ENCODE data around the gene PIK3R3. TPM values are rescaled to one million over a fixed set of nuclear protein-coding genes. Genes with fewer than 3 reads are reported as not detected.

The PIK3R3 gene
- 12.1 TPM for polyA plus RNA-seq (2013, experiment 1 of 2)
- polyA plus RNA-seq (2013, experiment 2 of 2): 14.5 TPM

- WGBS: under 1% methylated on average over 55 of the region's 55 CpGs
- Histone ChIP-seq H3K27ac (ENCODE audit: low read depth, low read length) (peak within 1 kb of the TSS; percentile 97), H3K27me3 (ENCODE audit: insufficient read depth, low read length) (peaks cover 13% of the 10 kb centered on the region), H3K36me3 (ENCODE audit: insufficient read depth, low read length) (no peaks in the 10 kb centered on the region), H3K9me3 (ENCODE audit: insufficient read depth, low read depth, low read length) (no peaks in the 10 kb centered on the region), H3K4me3 (ENCODE audit: low read length) (peak within 1 kb of the TSS; percentile 68), H3K4me1 (ENCODE audit: insufficient read depth, low read length) (peaks cover 16% of the 10 kb centered on the region), H3K9ac (ENCODE audit: low read depth, low read length) (peak within 1 kb of the TSS; percentile 94)
Measured at GRCh38 chr1:46132529-46133180, at the start of gene PIK3R3. PIK3R3 (minus strand) TSS chr1:46132629; CDS start chr1:46131952, 677 bp downstream.

DNA sequence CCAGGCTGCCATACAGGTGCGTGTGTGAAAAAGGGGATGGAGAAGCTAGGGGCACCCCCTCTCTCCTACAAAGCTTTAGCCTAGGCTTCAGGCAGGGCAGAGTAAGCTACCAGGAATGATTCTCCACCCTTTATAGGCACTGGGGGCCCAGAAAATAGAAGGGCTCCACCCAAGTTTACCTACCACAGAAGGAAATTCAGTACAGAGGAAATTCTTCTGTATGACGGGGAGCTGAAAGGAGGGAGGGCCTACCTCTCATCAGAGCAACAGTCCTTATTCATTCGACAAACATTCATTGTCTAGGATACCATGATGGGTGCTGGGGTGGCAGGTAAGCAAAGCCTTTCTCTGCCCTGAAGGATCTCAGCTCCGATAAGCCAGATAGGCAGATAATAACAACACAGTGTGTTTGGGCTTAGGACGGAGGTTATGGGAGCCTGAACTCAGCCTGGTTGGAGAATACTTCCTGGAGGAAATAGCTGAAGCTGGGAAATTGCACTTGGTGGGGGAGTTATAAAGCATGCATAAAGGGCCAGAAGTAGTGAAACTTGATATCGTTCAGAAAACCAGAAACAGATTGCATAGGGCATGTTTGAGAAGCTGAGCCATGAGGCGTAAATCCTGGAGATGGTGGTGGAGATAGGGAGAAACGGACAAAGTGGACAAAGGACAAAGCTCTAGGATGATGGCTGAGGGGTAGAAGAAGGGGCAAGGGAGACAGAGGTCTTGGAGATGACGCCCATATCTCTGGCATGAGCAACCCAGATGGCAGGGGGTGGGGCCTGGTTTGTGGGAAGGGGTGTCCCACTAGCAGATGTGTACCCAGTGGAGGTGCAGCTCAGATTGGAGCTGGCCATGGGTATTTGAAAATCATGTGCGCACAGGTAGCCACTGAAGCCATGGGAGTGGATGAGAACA lies 49.2 kb upstream of the PIK3R3 start:
- Histone ChIP-seq H3K9me3 (ENCODE audit: insufficient read depth, low read depth, low read length) (no peaks in the 10 kb centered on the region), H3K4me3 (ENCODE audit: low read length) (no peak overlapping the region), H3K27me3 (ENCODE audit: insufficient read depth, low read length) (no peaks in the 10 kb centered on the region; the same call in 1 of the 2 replicates), H3K27ac (ENCODE audit: low read depth, low read length) (no peak overlapping the region), H3K36me3 (ENCODE audit: insufficient read depth, low read length) (no peaks in the 10 kb centered on the region), H3K4me1 (ENCODE audit: insufficient read depth, low read length) (peaks cover 8% of the 10 kb centered on the region; the same call in 1 of the 2 replicates), H3K9ac (ENCODE audit: low read depth, low read length) (no peak overlapping the region)
- 83% methylated on average over 10 of the region's 10 CpGs for WGBS

GRCh38 chr1:46180082-46180616 lies 47.7 kb upstream of the PIK3R3 start:
- H3K9ac ChIP-seq (ENCODE audit: low read depth, low read length): no peak overlapping the region
- no peaks in the 10 kb centered on the region for H3K36me3 ChIP-seq (ENCODE audit: insufficient read depth, low read length)
- WGBS: 59% methylated on average over 12 of the region's 12 CpGs
- H3K4me3 ChIP-seq (ENCODE audit: low read length): no peak overlapping the region
- H3K9me3 ChIP-seq (ENCODE audit: insufficient read depth, low read depth, low read length): no peaks in the 10 kb centered on the region
- no peaks in the 10 kb centered on the region; the same call in 1 of the 2 replicates for H3K27me3 ChIP-seq (ENCODE audit: insufficient read depth, low read length)
- H3K4me1 ChIP-seq (ENCODE audit: insufficient read depth, low read length): peaks cover 10% of the 10 kb centered on the region
- H3K27ac ChIP-seq (ENCODE audit: low read depth, low read length): no peak overlapping the region

DNA sequence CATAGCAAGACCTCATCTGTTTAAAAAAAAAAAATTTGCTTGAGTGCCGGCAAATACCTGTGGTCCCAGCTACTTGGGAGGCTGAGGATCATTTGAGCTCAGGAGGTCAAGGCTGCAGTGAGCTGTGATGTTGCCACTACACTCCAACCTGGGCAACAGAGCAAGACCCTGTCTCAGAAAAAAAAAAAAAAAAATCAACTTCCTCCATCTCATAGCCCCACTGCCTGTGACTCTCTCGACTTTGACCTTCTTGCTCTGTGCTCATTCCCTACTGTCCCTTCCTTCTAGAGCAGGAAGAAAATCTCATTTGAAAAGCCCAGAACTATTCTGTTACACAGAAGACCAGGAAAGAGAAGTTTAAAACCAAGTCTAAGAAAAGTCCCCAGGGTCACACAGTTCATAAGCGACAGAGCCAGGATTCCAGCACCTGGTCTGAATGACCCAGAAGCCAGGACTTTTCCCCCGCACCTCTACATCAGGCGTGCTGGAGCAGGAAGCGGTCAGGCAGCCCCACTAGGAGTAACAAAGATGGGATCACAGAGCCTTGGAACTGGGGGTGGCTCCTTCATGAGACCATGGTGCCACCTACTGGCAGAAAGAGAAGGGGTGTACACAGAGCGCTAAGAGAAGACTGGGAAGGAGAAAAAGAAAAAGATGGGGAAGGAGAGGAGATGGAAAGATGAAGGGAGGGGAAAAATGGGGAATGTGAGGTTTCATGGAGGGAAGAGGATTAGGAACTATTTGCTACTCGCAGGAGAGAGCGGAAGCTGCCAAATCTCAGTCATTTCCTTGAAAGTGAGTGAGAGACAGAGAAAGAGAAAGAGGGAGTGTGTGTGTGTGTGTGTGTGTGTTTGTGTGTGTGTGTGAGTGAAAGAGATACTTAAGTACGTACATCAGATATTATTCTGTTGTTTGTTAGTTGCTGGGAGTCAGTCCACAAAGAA lies 47.0 kb upstream of the PIK3R3 start:
- WGBS: 32% methylated on average over 10 of the region's 10 CpGs
- H3K4me1 ChIP-seq (ENCODE audit: insufficient read depth, low read length): peaks cover 16% of the 10 kb centered on the region
- H3K9ac ChIP-seq (ENCODE audit: low read depth, low read length): no peak overlapping the region
- H3K36me3 ChIP-seq (ENCODE audit: insufficient read depth, low read length): no peaks in the 10 kb centered on the region
- H3K4me3 ChIP-seq (ENCODE audit: low read length): no peak overlapping the region
- H3K9me3 ChIP-seq (ENCODE audit: insufficient read depth, low read depth, low read length): no peaks in the 10 kb centered on the region
- no peaks in the 10 kb centered on the region; the same call in 1 of the 2 replicates for H3K27me3 ChIP-seq (ENCODE audit: insufficient read depth, low read length)
- no peak overlapping the region for H3K27ac ChIP-seq (ENCODE audit: low read depth, low read length)

- no peaks in the 10 kb centered on the region; the same call in 1 of the 2 replicates for H3K27me3 ChIP-seq (ENCODE audit: insufficient read depth, low read length)
- 88% methylated on average over 13 of the region's 13 CpGs for WGBS
- H3K27ac ChIP-seq (ENCODE audit: low read depth, low read length): no peak within 1 kb of the TSS
- H3K4me3 ChIP-seq (ENCODE audit: low read length): no peak within 1 kb of the TSS
- no peaks in the 10 kb centered on the region for H3K36me3 ChIP-seq (ENCODE audit: insufficient read depth, low read length)
- H3K4me1 ChIP-seq (ENCODE audit: insufficient read depth, low read length): peaks cover 21% of the 10 kb centered on the region
- no peak within 1 kb of the TSS for H3K9ac ChIP-seq (ENCODE audit: low read depth, low read length)
- no peaks in the 10 kb centered on the region for H3K9me3 ChIP-seq (ENCODE audit: insufficient read depth, low read depth, low read length)
Measured at GRCh38 chr1:46176211-46176865, 43.9 kb upstream of the PIK3R3 start, which contains the start of gene P3R3URF. P3R3URF (minus strand) TSS chr1:46176488; CDS start chr1:46176471, 17 bp downstream.

GRCh38 chr1:46175243-46175642 lies 42.8 kb upstream of the PIK3R3 start:
- Histone ChIP-seq H3K4me1 (ENCODE audit: insufficient read depth, low read length) (peaks cover 21% of the 10 kb centered on the region), H3K4me3 (ENCODE audit: low read length) (no peak overlapping the region), H3K9me3 (ENCODE audit: insufficient read depth, low read depth, low read length) (no peaks in the 10 kb centered on the region), H3K27ac (ENCODE audit: low read depth, low read length) (no peak overlapping the region), H3K9ac (ENCODE audit: low read depth, low read length) (no peak overlapping the region), H3K36me3 (ENCODE audit: insufficient read depth, low read length) (no peaks in the 10 kb centered on the region), H3K27me3 (ENCODE audit: insufficient read depth, low read length) (no peaks in the 10 kb centered on the region)
- WGBS: 73% methylated on average over 3 of the region's 3 CpGs

DNA sequence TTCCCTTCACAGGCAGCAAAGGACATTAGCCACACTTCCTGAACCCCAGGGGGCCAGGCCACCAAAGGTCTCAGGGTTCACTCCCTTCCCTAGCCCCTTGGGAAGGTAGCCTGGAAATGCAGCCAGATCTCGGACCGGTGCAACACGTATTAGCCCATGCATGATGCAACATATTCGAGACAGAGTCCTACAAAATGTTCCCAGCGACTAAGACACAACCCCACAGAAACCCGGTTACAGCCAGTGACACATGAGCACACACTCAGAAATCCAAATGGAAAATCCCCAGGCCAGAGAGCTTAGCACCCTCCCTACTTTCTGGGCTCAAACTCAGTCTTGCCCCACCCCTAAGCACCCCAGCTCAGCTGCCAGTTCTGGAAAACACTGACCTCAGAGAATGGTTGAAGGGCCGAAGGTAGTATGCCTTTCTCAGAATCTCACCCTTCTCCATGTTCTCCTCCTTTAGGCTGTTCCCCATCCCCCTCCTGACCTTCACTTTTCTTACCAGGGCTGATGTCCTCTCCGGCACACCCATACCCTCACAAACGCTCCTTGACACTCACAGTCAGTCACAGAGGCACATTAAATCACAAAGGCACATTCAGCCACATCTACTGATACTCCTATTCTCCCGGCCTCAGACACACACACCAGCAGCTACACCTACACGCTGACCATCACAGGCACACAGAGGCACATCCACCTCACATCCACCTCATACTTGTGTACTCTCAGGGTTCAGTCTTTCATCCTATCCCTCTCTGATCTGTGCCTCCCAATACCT lies 42.2 kb upstream of the PIK3R3 start, which contains the start of gene TSPAN1:
Gene TSPAN1 (plus strand): TSS at position 640 of the 784 bp plus-strand sequence. CDS start 6,021 bp downstream, outside the sequence.
- H3K27me3 ChIP-seq (ENCODE audit: insufficient read depth, low read length): no peaks in the 10 kb centered on the region
- H3K4me1 ChIP-seq (ENCODE audit: insufficient read depth, low read length): peaks cover 21% of the 10 kb centered on the region
- no peak within 1 kb of the TSS for H3K27ac ChIP-seq (ENCODE audit: low read depth, low read length)
- H3K4me3 ChIP-seq (ENCODE audit: low read length): no peak within 1 kb of the TSS
- H3K9ac ChIP-seq (ENCODE audit: low read depth, low read length): no peak within 1 kb of the TSS
- H3K9me3 ChIP-seq (ENCODE audit: insufficient read depth, low read depth, low read length): no peaks in the 10 kb centered on the region
- 79% methylated on average over 11 of the region's 11 CpGs for WGBS
- H3K36me3 ChIP-seq (ENCODE audit: insufficient read depth, low read length): no peaks in the 10 kb centered on the region

GRCh38 chr1:46173361-46173856 lies 41.0 kb upstream of the PIK3R3 start:
- Histone ChIP-seq H3K27ac (ENCODE audit: low read depth, low read length) (no peak overlapping the region), H3K4me3 (ENCODE audit: low read length) (no peak overlapping the region), H3K9me3 (ENCODE audit: insufficient read depth, low read depth, low read length) (no peaks in the 10 kb centered on the region), H3K4me1 (ENCODE audit: insufficient read depth, low read length) (peaks cover 21% of the 10 kb centered on the region), H3K9ac (ENCODE audit: low read depth, low read length) (no peak overlapping the region), H3K27me3 (ENCODE audit: insufficient read depth, low read length) (0 out of 2 replicates have a peak, but pooled peaks cover 4% of the 10 kb centered on the region), H3K36me3 (ENCODE audit: insufficient read depth, low read length) (no peaks in the 10 kb centered on the region)
- 65% methylated on average over 3 of the region's 4 CpGs for WGBS

DNA sequence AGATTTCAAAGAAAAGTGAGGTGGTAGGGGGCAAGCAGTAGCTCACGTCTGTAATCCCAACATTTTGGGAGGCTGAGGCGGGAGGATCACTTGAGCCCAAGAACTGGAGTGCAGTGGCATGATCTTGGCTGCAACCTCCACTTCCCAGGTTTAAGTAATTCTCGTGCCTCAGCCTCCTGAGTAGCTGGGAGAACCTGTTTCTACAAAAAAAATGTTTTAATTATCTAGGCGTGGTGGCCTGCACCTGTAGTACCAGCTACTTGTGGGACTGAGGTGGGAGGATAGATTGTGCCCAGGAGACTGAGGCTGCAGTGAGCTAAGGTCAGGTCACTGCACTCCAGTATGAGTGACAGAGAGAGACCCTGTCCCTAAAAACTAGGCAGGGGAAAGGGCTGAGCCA lies 39.9 kb upstream of the PIK3R3 start:
- Histone ChIP-seq H3K36me3 (ENCODE audit: insufficient read depth, low read length) (no peaks in the 10 kb centered on the region), H3K4me3 (ENCODE audit: low read length) (no peak overlapping the region), H3K27ac (ENCODE audit: low read depth, low read length) (no peak overlapping the region), H3K4me1 (ENCODE audit: insufficient read depth, low read length) (peaks cover 21% of the 10 kb centered on the region), H3K27me3 (ENCODE audit: insufficient read depth, low read length) (peaks cover 10% of the 10 kb centered on the region; the same call in 1 of the 2 replicates), H3K9ac (ENCODE audit: low read depth, low read length) (no peak overlapping the region), H3K9me3 (ENCODE audit: insufficient read depth, low read depth, low read length) (no peaks in the 10 kb centered on the region)
- WGBS: 89% methylated on average over 4 of the region's 4 CpGs
